PFSK-1 (cell line): ENCODE measurements around the gene CFAP251.

Source experiments
- FOXP2 ChIP-seq: optimal IDR thresholded peaks from 2 replicates; pipeline ENCODE3; 2011; ENCODE audit warnings: borderline replicate concordance, control low read depth, inconsistent platforms; ENCODE audit not compliant: insufficient read depth; ENCODE audit errors: extremely low read length, extremely low read depth
- POLR2AphosphoS5 ChIP-seq: IDR thresholded peaks from 2 replicates; pipeline ENCODE4 v1.6.1; 2012; ENCODE audit warnings: low read depth, mild to moderate bottlenecking, control low read depth, low read length, moderate library complexity
- REST ChIP-seq, 2 experiments: IDR thresholded peaks; 2 replicates each; pipeline versions ENCODE4 v1.6.1 to v1.8.0; 2011 to 2012; ENCODE audit warnings: low read depth in 2 of 2, low read length in 2 of 2, control low read depth in 1 of 2, inconsistent platforms in 1 of 2, mild to moderate bottlenecking in 1 of 2, moderate library complexity in 1 of 2; ENCODE audit not compliant: insufficient read depth in 1 of 2
- SIN3A ChIP-seq: IDR thresholded peaks from 2 replicates; pipeline ENCODE4 v1.6.1; 2012; ENCODE audit warnings: mild to moderate bottlenecking, low read length, moderate library complexity, borderline replicate concordance; ENCODE audit not compliant: insufficient read depth
- TAF1 ChIP-seq: IDR thresholded peaks from 2 replicates; pipeline ENCODE4 v1.6.1; 2012; ENCODE audit warnings: low read length, control low read depth, borderline replicate concordance; ENCODE audit not compliant: insufficient read depth

- TF ChIP-seq POLR2AphosphoS5 (no peak), REST (IDR thresholded peaks at IDR 0.05; ENCODE audit: insufficient read depth in 1 of 2, low read depth in 2 of 2, low read length in 2 of 2) (no peak), SIN3A (no peak), TAF1 (no peak), FOXP2 (no peak)
Observed at GRCh38 chr12:121983536-121984210, 65.3 kb downstream of the CFAP251 start.
